Sciatic nerve (tissue), 2 donors: Measurements from ENCODE around the gene LRP2BP. TPM values are rescaled to one million over a fixed set of nuclear protein-coding genes. Genes with fewer than 3 reads are reported as not detected.
A peak's percentile ranks its signal among the peaks of the same experiment; 100 is the strongest.

Source experiments
- ATAC-seq: fragments of 200-7000 bp; cut with Tn5 transposase; one replicate; pipeline ENCODE4 v1.9.1; 2020; ENCODE audit warnings: mild to moderate bottlenecking, moderate library complexity
- DNase-seq: peaks from one replicate; pipeline ENCODE4 v3.0.0-alpha.2; 2020; ENCODE audit warnings: low spot score
- intact Hi-C: fragments of 100-400 bp; cut with DNase I; formaldehyde crosslinking; loops from one replicate; pipeline ENCODE4 v1.14.2; 2022
- total RNA-seq: library from RNA; stranded (reverse); fragmentation: NEBNext Ultra II Directional; extraction: Animal tissue kit (Norgen Biotek cat#: 25700); gene quantifications from one replicate; pipeline ENCODE4 v1.2.1, GENCODE V29; 2021
- donor health status: DM: no; HTN: no; CAD: no.
- donor health status: DM: no; HTN: no; CAD: no.

The LRP2BP gene
- total RNA-seq, 1 donor from 2014 or later, result 4.9 TPM

- intact Hi-C loops, result no loop called here
- peak; percentile 12 for ATAC-seq
- DNase-seq, result no peak
These were observed 1.1 kb upstream of the LRP2BP start, which contains the start of gene ANKRD37 for GRCh38 chr4:185396724-185397385. Gene ANKRD37, plus strand, starts transcription at chr4:185396841. Its CDS starts 83 bp downstream, at chr4:185396924.

GRCh38 chr4:185395956-185396723 lies 416 bp upstream of the LRP2BP start:
- intact Hi-C loops, result no loop called here
- DNase-seq, result peak; percentile 98
- peak; percentile 97 for ATAC-seq

- intact Hi-C loops, result no loop called here
- no peak for DNase-seq
- ATAC-seq, result no peak
These were observed 1.0 kb downstream of the LRP2BP start for GRCh38 chr4:185394568-185395237.

- intact Hi-C loops, result no loop called here
- DNase-seq (no peak), ATAC-seq (no peak)
These were observed 3.6 kb downstream of the LRP2BP start for GRCh38 chr4:185392156-185392555.

GRCh38 chr4:185390941-185391340 lies 4.8 kb downstream of the LRP2BP start:
- intact Hi-C loops, result no loop called here
- DNase-seq (no peak), ATAC-seq (no peak)

GRCh38 chr4:185387957-185388356 lies 7.8 kb downstream of the LRP2BP start:
- DNase-seq (no peak), ATAC-seq (no peak)
- intact Hi-C loops, result no loop called here

- ATAC-seq (peak; percentile 66), DNase-seq (no peak)
- intact Hi-C loops, result no loop called here
These were observed 10.8 kb downstream of the LRP2BP start for GRCh38 chr4:185384930-185385331.

- intact Hi-C loops, result no loop called here
- no peak for ATAC-seq
- DNase-seq, result no peak
These were observed 11.7 kb downstream of the LRP2BP start for GRCh38 chr4:185384061-185384460.

GRCh38 chr4:185383451-185383850 lies 12.3 kb downstream of the LRP2BP start:
- intact Hi-C loops, result no loop called here
- no peak for ATAC-seq
- no peak for DNase-seq

- intact Hi-C loops, result no loop called here
These were observed 13.0 kb downstream of the LRP2BP start for GRCh38 chr4:185382754-185383153.

GRCh38 chr4:185381288-185382196 lies 14.2 kb downstream of the LRP2BP start:
- DNase-seq (no peak), ATAC-seq (no peak)
- intact Hi-C loops, result no loop called here

More at GRCh38 chr4:185382754-185383153, 13.0 kb downstream of the LRP2BP start:
- DNase-seq (no peak), ATAC-seq (no peak)

- intact Hi-C loops, result no loop called here
- DNase-seq (no peak), ATAC-seq (no peak)
These were observed 15.4 kb downstream of the LRP2BP start for GRCh38 chr4:185380320-185380719.

GRCh38 chr4:185379326-185380295 lies 16.1 kb downstream of the LRP2BP start:
- DNase-seq (no peak), ATAC-seq (no peak)

GRCh38 chr4:185378264-185378663 lies 17.5 kb downstream of the LRP2BP start:
- ATAC-seq (no peak), DNase-seq (no peak)
- intact Hi-C loops, result no loop called here

More at GRCh38 chr4:185379326-185380295, 16.1 kb downstream of the LRP2BP start:
- intact Hi-C loops, result no loop called here

GRCh38 chr4:185374573-185374972 lies 21.2 kb downstream of the LRP2BP start:
- intact Hi-C loops, result no loop called here
- DNase-seq (no peak), ATAC-seq (no peak)

GRCh38 chr4:185374027-185374426 lies 21.7 kb downstream of the LRP2BP start:
- intact Hi-C loops, result no loop called here
- DNase-seq, result no peak
- ATAC-seq, result no peak

GRCh38 chr4:185371702-185372101 lies 24.0 kb downstream of the LRP2BP start:
- DNase-seq (no peak), ATAC-seq (no peak)
- intact Hi-C loops, result no loop called here
